GM21515 (cell line): ENCODE data around the gene PTPRD.

ENCODE experiments used
- ATAC-seq: cut with Tn5 transposase; IDR thresholded peaks from one replicate; pipeline ENCODE4 v1.9.1; 2021; ENCODE audit not compliant: unreplicated experiment

PTPRD gene

GRCh38 chr9:8389531-8389930 is 2223.3 kb downstream of the PTPRD start:
- no peak for ATAC-seq

- no peak for ATAC-seq
These were observed 2224.7 kb downstream of the PTPRD start for GRCh38 chr9:8388132-8388531.

- ATAC-seq: no peak
These were observed 2228.7 kb downstream of the PTPRD start for GRCh38 chr9:8384091-8384490.

- ATAC-seq: no peak
These were observed 2229.8 kb downstream of the PTPRD start for GRCh38 chr9:8382777-8383527.

GRCh38 chr9:8382266-8382665 is 2230.5 kb downstream of the PTPRD start:
- ATAC-seq: no peak

- no peak for ATAC-seq
These were observed 2231.2 kb downstream of the PTPRD start for GRCh38 chr9:8381601-8382000.

- no peak for ATAC-seq
These were observed 2238.3 kb downstream of the PTPRD start for GRCh38 chr9:8374471-8374870.

- no peak for ATAC-seq
These were observed 2241.1 kb downstream of the PTPRD start for GRCh38 chr9:8371686-8372085.

GRCh38 chr9:8366161-8366926 is 2246.5 kb downstream of the PTPRD start:
- ATAC-seq: no peak

- ATAC-seq: no peak
These were observed 2247.2 kb downstream of the PTPRD start for GRCh38 chr9:8365466-8366160.

GRCh38 chr9:8365029-8365428 is 2247.8 kb downstream of the PTPRD start:
- no peak for ATAC-seq

GRCh38 chr9:8364026-8364752 is 2248.6 kb downstream of the PTPRD start:
- ATAC-seq: no peak

GRCh38 chr9:8362250-8362649 is 2250.6 kb downstream of the PTPRD start:
- ATAC-seq: no peak

- ATAC-seq: no peak
These were observed 2251.4 kb downstream of the PTPRD start for GRCh38 chr9:8361364-8361763.

GRCh38 chr9:8356406-8356805 is 2256.4 kb downstream of the PTPRD start:
- ATAC-seq: no peak

- no peak for ATAC-seq
These were observed 2261.4 kb downstream of the PTPRD start for GRCh38 chr9:8351436-8351835.

GRCh38 chr9:8349901-8350300 is 2262.9 kb downstream of the PTPRD start:
- no peak for ATAC-seq

- no peak for ATAC-seq
These were observed 2263.4 kb downstream of the PTPRD start for GRCh38 chr9:8349376-8349775.

GRCh38 chr9:8348756-8349155 is 2264.0 kb downstream of the PTPRD start:
- ATAC-seq: no peak

GRCh38 chr9:8346296-8346695 is 2266.5 kb downstream of the PTPRD start:
- no peak for ATAC-seq
